A673 (cell line): Measurements from ENCODE around the gene AMACR. TPM values are rescaled to one million over a fixed set of nuclear protein-coding genes. Genes with fewer than 3 reads are reported as not detected.

Experiments used
- BruUV-seq: library from RNA; stranded (reverse); fragments of 400-500 nt; replicated peaks from 2 replicates; lab custom pipeline; 2021; lab: Mats Ljungman, UMichigan
- CTCF ChIA-PET: fragments of 300-600 bp; sonication (Branson Sonifier 250); formaldehyde crosslinking; loops from one replicate; lab custom pipeline; 2022; ENCODE audit warnings: antibody characterized with exemption; lab: Charles Lee
- POLR2A ChIA-PET: fragments of 300-600 bp; sonication (Branson Sonifier 250); formaldehyde crosslinking; loops from one replicate; lab custom pipeline; 2022; ENCODE audit warnings: antibody characterized with exemption; ENCODE audit not compliant: low non-redundant PET; lab: Charles Lee
- DNase-seq: peaks from one replicate; pipeline ENCODE4 v3.0.0-alpha.2; 2015; ENCODE audit warnings: low spot score
- H3K27ac ChIP-seq: fragments of 200-600 bp; sonication (generic); 2 replicates; pipeline ENCODE4 v1.5.1; 2016; ENCODE audit warnings: mixed run types, low read depth, mild to moderate bottlenecking, mixed read lengths, antibody characterized with exemption, low read length; ENCODE audit not compliant: poor library complexity, severe bottlenecking
- H3K27me3 ChIP-seq: fragments of 200-600 bp; sonication (generic); replicated peaks from 2 replicates; pipeline ENCODE4 v1.6.1; 2017; ENCODE audit warnings: mixed run types, low read depth, mild to moderate bottlenecking, mixed read lengths, antibody characterized with exemption, low read length; ENCODE audit not compliant: insufficient read depth, poor library complexity
- H3K36me3 ChIP-seq: fragments of 200-600 bp; sonication (generic); 2 replicates; pipeline ENCODE4 v1.6.1; 2016; ENCODE audit warnings: mixed run types, mild to moderate bottlenecking, mixed read lengths, antibody characterized with exemption, low read length; ENCODE audit not compliant: insufficient read depth, poor library complexity, severe bottlenecking
- H3K4me1 ChIP-seq: fragments of 200-600 bp; sonication (generic); 2 replicates; pipeline ENCODE4 v1.6.1; 2017; ENCODE audit warnings: mixed run types, mild to moderate bottlenecking, mixed read lengths, antibody characterized with exemption, low read length; ENCODE audit not compliant: insufficient read depth, poor library complexity, severe bottlenecking
- H3K4me3 ChIP-seq: fragments of 200-600 bp; sonication (generic); 2 replicates; pipeline ENCODE4 v1.5.1; 2016; ENCODE audit warnings: low read depth, mixed run types, mild to moderate bottlenecking, mixed read lengths, low read length; ENCODE audit not compliant: poor library complexity, severe bottlenecking
- H3K9me3 ChIP-seq: fragments of 200-600 bp; sonication (generic); 2 replicates; pipeline ENCODE4 v1.6.1; 2016; ENCODE audit warnings: mixed run types, low read depth, mild to moderate bottlenecking, mixed read lengths, antibody characterized with exemption, low read length; ENCODE audit not compliant: poor library complexity, severe bottlenecking
- EZH2 ChIP-seq: fragments of 200-600 bp; sonication (generic); IDR thresholded peaks from 2 replicates; pipeline ENCODE4 v1.6.1; 2017; ENCODE audit warnings: borderline replicate concordance, low read depth, mild to moderate bottlenecking, mixed read lengths, antibody characterized with exemption, low read length; ENCODE audit not compliant: poor library complexity, severe bottlenecking
- intact Hi-C: fragments of 100-400 bp; cut with micrococcal nuclease; formaldehyde crosslinking; loops from one replicate; pipeline ENCODE4 v1.10.0; 2022; ENCODE audit not compliant: unreplicated experiment
- total RNA-seq: library from RNA; stranded (reverse); gene quantifications from 2 replicates; pipeline ENCODE4 v1.2.3, GENCODE V29; 2021
- TF ChIP-seq, protein P1 (sequence below): fragments of 300-800, 200-600 bp; sonication (generic); conservative IDR thresholded peaks from 2 replicates; pipeline ENCODE4 v1.5.1; 2017; ENCODE audit warnings: low read depth, mild to moderate bottlenecking, antibody characterized with exemption, low read length, moderate library complexity, mixed read lengths

Gene AMACR
- total RNA-seq, 1 experiment from 2014 or later: 13.9 TPM

DNA sequence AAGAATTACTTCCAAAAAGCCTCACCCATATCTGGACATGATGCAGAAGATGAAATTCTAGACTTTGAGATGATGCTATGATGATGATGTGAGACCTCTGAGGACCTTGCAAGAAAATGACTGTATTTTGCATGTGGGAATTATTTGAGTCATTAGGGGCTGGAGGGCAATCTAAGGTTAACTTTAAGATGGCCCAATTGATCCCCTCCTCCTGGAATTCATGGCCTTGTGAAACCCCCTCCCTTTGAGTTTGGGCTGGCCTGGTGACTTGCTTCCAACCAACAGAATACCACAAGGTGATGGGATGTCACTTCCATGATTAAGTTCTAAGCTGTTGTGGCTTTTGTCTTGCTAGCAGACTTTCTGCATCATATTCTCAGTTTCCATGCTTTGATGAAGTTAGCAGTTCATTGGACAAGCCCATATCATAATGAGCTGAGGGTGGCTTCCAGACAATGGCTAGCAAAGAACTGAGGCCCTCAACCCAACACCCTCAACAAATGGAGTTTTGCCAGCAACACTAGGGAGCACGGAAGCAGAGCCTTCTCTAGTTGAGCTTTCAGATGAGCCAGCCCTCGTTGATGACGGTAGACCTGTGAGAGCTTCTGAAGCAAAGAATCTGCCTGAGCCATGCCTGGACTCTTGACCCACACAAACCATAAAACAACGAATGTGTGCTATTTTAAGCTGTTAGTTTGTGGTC lies 7.4 kb upstream of the AMACR start:
- CTCF ChIA-PET: no interaction called here
- POLR2A ChIA-PET: no interaction called here
- Histone ChIP-seq H3K36me3 (no peaks in the 10 kb centered on the region), H3K27ac (no peak overlapping the region), H3K9me3 (no peaks in the 10 kb centered on the region), H3K4me1 (no peaks in the 10 kb centered on the region), H3K27me3 (no peaks in the 10 kb centered on the region), H3K4me3 (no peak overlapping the region)
- TF ChIP-seq, protein P1, sequence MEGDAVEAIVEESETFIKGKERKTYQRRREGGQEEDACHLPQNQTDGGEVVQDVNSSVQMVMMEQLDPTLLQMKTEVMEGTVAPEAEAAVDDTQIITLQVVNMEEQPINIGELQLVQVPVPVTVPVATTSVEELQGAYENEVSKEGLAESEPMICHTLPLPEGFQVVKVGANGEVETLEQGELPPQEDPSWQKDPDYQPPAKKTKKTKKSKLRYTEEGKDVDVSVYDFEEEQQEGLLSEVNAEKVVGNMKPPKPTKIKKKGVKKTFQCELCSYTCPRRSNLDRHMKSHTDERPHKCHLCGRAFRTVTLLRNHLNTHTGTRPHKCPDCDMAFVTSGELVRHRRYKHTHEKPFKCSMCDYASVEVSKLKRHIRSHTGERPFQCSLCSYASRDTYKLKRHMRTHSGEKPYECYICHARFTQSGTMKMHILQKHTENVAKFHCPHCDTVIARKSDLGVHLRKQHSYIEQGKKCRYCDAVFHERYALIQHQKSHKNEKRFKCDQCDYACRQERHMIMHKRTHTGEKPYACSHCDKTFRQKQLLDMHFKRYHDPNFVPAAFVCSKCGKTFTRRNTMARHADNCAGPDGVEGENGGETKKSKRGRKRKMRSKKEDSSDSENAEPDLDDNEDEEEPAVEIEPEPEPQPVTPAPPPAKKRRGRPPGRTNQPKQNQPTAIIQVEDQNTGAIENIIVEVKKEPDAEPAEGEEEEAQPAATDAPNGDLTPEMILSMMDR: no peak
- TF ChIP-seq EZH2: no peak
- DNase-seq: no peak
- BruUV-seq: no TSS peak
- intact Hi-C loops: loop anchor here (5.0 kb wide), 1 partner anchor 887 kb away; no protein-coding TSS in a partner anchor

DNA sequence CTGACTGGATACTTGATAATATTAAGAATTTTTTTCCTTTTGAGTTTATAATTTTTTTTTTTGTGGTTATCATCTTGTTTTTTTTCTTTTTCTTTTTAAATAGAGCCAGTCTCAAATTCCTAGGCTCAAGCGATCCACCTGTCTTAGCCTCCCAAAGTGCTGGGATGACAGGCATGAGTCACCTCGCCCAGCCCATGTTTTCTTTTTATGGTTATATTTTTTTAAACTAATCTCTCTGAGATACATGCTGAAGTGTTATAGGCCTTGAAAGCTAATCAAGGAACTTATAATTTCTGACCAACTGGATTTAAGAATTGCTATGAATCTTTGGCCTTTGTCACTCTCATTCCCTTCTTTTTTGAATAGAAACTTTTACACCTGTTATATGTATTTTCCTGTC lies 6.8 kb upstream of the AMACR start:
- DNase-seq: no peak
- H3K27me3 ChIP-seq: no peaks in the 10 kb centered on the region
- no peaks in the 10 kb centered on the region for H3K9me3 ChIP-seq
- ChIA-PET POLR2A (no interaction called here), CTCF (no interaction called here)
- BruUV-seq: no TSS peak
- no peak overlapping the region for H3K4me3 ChIP-seq
- no peak overlapping the region for H3K27ac ChIP-seq
- no peaks in the 10 kb centered on the region for H3K4me1 ChIP-seq
- TF ChIP-seq, protein P1: no peak
- no peak for TF ChIP-seq EZH2
- intact Hi-C loops: loop anchor here (5.0 kb wide), 1 partner anchor 888 kb away; no protein-coding TSS in a partner anchor
- H3K36me3 ChIP-seq: no peaks in the 10 kb centered on the region

DNA sequence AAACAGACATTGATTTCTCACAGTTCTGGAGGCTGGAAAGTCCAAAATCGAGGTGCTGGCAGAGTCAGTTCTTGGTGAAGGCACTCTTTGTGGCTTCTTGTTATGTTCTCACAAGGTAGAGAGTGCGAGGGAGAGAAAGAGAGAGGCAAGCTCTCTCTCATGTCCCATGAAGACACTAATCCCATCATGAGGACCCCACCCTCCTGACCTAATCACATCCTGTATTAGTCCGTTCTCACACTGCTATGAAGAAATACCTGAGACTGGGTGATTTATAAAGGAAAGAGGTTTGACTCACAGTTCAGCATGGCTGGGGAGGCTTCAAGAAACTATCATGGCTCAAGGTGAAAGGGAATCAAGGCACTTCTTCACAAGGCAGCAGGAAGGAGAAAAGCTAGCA lies 5.7 kb upstream of the AMACR start:
- ChIA-PET POLR2A (interaction anchor here (0.7 kb wide), 1 partner anchor 128 kb away, joined by 3 read pairs; no protein-coding TSS in a partner anchor), CTCF (no interaction called here)
- peaks cover 4% of the 10 kb centered on the region for H3K4me1 ChIP-seq
- H3K27me3 ChIP-seq: no peaks in the 10 kb centered on the region
- no peak overlapping the region for H3K4me3 ChIP-seq
- no TSS peak for BruUV-seq
- TF ChIP-seq EZH2: no peak
- TF ChIP-seq, protein P1: no peak
- DNase-seq: no peak
- intact Hi-C loops: no loop called here
- no peaks in the 10 kb centered on the region for H3K9me3 ChIP-seq
- no peak overlapping the region for H3K27ac ChIP-seq
- H3K36me3 ChIP-seq: no peaks in the 10 kb centered on the region
